Measurements from ENCODE around the gene NPFF. TPM values are rescaled to one million over a fixed set of nuclear protein-coding genes. Genes with fewer than 3 reads are reported as not detected.
"Not testable (repeated sequence)": the region's sequence is repeated elsewhere in the genome, so short reads cannot be mapped to it uniquely, and the experiment has no call there.

Gene NPFF
- polyA plus RNA-seq, 4 donors, result 0.37 to 1.4 (median 0.59) TPM

DNA sequence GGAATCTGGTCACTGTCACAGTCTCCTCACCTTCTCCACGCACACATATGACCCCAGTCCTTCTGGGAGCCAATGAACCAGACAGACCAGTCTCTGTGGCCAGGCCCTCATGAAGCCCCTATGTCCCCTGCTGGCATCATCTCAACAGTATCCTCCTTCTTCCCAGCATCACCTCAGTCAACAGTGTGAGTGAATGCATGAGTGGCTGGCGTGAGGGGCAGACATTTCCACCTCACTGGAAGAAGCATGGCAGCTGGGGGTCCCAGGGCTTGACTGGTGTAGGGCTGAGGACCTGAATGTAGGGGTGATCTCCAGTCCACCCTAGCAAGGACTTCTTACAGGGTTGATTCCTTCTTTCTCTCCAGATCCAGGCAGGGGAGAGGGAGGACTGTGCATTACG, 9.8 kb downstream of the NPFF start:
- DNase-seq (ENCODE audit: low read depth in 4 of 4, low spot score in 3 of 4), result no peak

- DNase-seq (ENCODE audit: low read depth in 4 of 4, low spot score in 3 of 4), result no peak
Observed at GRCh38 chr12:53496752-53497032, 10.6 kb downstream of the NPFF start.

DNA sequence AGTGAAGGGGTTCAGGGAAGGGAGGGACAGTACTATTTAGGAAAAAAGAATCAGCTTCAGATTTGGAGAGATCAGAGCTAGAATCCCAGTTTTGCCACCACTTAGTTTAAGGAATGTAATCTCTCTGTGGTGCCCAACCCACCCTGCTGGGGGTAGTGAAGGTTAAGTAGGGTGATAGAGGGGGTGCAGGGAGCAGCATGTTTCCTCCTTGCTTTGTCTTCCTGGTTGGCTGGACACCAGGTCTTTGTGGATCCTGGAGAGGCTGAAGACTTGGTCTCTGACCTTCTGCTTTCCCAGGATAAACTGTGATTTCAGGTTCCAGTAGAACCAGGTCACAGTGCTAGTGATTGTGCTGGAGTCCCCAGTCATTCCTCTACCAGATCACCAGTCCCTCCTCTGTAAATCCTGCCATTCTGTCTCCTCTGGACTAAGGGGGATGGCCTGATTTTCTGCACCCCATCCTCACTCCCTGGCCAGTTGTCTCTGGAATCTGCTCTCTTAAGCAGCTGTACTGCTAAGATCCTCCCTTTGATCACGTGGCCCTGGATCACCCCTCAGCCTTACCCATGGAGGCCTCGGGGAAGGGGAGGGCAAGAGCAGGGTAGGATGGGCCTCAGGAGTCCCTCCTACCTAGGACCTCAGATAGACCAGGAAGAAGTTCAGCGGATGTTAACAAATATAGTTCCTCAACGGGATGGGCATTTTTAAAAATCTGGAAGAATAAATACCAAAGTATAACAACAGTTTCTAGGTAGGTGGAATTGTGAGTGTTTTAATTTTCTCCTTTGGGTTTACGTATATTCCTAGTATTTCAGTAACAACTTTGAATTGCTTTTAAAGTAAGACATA, 11.2 kb downstream of the NPFF start:
- no peak for DNase-seq (ENCODE audit: low read depth in 4 of 4, low spot score in 3 of 4)

- no peak for DNase-seq (ENCODE audit: low read depth in 4 of 4, low spot score in 3 of 4)
Observed at GRCh38 chr12:53493610-53494391, 13.5 kb downstream of the NPFF start.

- peak; percentile 89 to 93 (median 92) for DNase-seq (ENCODE audit: low read depth in 4 of 4, low spot score in 3 of 4)
Observed at GRCh38 chr12:53492830-53493609, 14.3 kb downstream of the NPFF start.

GRCh38 chr12:53492188-53492587, 15.1 kb downstream of the NPFF start:
- DNase-seq (ENCODE audit: low read depth in 4 of 4, low spot score in 3 of 4), result no peak

GRCh38 chr12:53489242-53489864, 17.9 kb downstream of the NPFF start:
- DNase-seq (ENCODE audit: low read depth in 4 of 4, low spot score in 3 of 4), result no peak

DNA sequence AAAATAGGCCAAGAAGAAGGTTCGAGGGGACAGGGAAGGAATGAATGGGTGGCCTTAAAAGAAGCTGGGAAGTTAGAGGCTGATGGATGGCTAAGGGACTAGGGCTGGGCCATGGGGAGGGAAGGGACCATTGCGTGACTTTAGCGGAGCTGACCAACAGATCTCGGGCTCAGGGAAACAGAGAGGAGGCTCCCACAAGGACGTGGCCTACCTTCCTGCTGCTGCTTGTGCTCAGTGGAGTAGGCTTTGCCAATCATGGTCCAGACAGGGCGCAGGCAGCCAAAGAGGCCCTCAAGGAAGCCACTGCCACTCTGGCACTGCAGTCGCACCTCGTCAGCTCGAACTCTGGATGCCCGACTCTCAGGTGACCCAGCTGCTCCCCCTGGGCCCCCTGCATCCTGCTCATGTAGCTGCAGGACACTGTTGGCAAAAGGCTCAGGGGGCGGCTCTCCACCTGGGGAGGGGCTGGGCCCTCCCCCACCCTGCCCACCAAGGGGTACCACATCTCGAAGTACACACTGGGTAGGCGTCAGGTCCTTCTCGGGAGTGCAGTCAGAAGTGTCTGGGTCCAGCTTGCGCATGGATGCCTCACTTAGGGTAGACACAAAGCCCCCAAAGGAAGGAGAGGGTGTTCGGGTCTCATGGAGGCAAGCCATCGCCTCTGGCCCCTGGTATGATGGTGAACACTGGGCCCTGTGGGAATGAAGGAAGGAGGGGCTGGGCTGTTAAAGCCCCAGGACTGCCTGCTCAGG, 20.4 kb downstream of the NPFF start:
- DNase-seq (ENCODE audit: low read depth in 4 of 4, low spot score in 3 of 4), result no peak

DNA sequence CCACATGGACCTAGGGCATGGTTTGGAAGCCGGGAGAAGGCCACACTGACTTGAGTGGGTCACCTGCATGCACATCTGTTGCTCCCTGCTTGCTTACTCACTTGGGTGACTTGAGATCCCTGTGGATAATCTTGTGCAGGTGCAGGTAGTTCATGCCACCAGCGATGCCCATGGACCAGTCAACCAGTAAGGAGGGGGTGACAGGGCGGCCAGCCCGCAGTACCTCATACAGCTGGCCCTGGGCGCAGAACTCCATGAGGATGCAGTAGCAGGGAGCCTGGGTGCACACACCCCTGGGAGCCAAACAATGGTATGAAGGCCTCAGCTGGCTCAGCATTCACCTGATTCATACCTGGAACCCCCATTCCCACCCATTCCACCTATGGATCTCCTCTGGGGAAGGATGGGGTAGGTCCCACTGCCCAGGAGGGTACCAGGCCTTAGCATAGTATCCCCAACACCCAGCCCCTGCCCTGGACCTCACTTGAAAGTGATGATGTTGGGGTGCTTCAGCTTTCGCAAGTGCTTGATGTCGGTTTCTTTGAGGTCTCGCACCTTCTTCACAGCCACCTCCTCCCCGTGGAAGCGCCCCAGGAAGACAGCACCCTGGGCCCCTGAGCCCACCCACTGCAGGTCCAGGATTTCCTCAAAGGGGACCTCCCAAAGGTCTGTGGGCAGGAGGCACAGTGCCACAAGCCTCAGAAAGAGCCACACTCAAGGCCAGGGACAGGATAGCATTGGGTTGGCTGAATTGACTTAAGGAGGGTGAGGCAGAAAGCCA, 21.1 kb downstream of the NPFF start:
- no peak for DNase-seq (ENCODE audit: low read depth in 4 of 4, low spot score in 3 of 4)

GRCh38 chr12:53484686-53485575, 22.4 kb downstream of the NPFF start:
- DNase-seq (ENCODE audit: low read depth in 4 of 4, low spot score in 3 of 4), result no peak

DNA sequence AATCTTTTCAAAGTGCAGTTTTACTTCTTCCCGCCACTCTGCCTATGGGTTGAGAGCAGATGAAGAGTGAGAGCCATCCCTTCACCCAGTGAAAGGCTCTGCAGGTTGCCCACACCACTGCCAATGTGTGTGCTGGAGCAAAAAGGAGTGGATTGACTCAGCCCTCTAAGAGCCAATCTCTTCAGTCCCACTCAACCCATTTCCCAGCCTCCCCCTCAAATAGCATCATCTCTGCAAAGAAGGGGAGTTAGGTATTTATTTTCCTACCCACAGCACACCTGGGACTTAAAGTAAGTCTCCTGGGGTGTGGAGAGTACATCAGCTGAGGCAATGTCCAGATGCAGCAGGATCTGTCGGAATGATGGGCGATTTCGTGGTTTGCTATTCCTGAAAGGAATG, 23.3 kb downstream of the NPFF start:
- DNase-seq (ENCODE audit: low read depth in 4 of 4, low spot score in 3 of 4), result no peak

- no peak for DNase-seq (ENCODE audit: low read depth in 4 of 4, low spot score in 3 of 4)
Observed at GRCh38 chr12:53483225-53483978, 23.9 kb downstream of the NPFF start.

- DNase-seq (ENCODE audit: low read depth in 4 of 4, low spot score in 3 of 4), result no peak
Observed at GRCh38 chr12:53482626-53483168, 24.6 kb downstream of the NPFF start.

GRCh38 chr12:53481939-53482586, 25.2 kb downstream of the NPFF start:
- DNase-seq (ENCODE audit: low read depth in 4 of 4, low spot score in 3 of 4), result no peak

GRCh38 chr12:53481458-53481857, 25.8 kb downstream of the NPFF start:
- DNase-seq (ENCODE audit: low read depth in 4 of 4, low spot score in 3 of 4), result not testable (repeated sequence)

DNA sequence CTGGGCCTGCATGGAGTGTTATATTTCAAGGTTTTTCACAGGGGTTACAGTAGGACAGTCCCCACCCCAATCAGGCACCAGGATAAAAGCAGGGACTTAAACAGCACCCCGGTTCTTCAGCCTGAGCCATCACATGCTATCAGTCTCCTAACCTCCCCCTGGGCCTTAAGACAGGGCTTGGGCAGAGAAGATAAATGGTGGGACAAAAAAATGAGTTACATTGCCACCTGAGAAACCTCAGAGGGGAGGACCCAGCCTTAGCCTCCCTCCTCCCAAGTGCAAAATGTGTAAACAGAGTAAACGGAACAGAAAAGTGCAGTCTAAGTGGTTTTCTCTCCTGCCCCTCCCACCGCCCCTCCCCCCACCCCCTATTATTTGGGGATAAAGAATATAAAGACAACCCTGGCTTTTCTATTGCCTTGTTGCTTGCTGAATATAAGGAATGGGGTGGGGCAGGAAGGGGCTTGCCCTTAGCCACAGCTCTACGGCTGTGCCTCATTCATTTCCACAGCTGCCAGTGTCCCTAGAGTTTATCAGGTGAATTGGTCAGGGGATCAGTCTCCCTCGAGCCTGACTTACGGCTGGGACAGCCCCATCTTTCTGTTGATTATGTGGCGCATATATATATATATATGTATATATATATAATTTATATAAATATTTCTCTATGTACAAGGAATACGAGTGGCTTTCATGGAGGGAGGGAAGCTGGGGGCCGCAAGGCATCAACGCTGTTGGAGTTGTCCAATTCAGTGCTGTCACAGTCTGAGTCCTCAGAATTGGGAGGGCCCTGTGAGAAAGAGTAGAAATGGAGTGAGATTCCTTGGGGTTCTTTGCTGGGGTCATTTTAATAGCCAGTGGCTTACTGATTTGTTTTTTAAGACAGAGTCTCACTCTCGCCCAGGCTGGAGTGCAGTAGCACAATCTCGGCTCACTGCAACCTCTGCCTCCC, 26.5 kb downstream of the NPFF start:
- no peak for DNase-seq (ENCODE audit: low read depth in 4 of 4, low spot score in 3 of 4)

Data from right renal pelvis (tissue), 4 donors.